ENCODE data around the gene GALNT2.

The GALNT2 gene

DNA sequence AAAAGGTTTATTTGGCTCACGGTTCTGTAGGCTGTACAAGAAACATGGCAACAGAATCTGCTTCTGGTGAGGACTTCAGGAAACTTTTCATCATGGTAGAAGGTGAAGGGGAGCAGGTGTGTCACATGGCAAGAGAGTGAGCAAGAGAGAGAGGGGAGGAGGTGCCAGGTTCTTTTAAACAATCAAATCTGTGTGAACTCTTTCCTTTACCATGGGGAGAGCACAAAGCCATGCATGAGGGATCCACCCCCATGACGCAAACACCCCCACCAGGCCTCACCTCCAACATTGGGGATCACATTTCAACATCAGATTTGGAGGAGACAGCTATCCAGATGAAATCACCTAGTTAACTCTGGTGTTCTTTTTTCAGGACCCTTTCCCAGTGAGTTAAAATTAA is 103.6 kb downstream of the GALNT2 start:
- DNase-seq = no peak

GRCh38 chr1:230171356-230172015 is 104.4 kb downstream of the GALNT2 start:
- DNase-seq = no peak

DNA sequence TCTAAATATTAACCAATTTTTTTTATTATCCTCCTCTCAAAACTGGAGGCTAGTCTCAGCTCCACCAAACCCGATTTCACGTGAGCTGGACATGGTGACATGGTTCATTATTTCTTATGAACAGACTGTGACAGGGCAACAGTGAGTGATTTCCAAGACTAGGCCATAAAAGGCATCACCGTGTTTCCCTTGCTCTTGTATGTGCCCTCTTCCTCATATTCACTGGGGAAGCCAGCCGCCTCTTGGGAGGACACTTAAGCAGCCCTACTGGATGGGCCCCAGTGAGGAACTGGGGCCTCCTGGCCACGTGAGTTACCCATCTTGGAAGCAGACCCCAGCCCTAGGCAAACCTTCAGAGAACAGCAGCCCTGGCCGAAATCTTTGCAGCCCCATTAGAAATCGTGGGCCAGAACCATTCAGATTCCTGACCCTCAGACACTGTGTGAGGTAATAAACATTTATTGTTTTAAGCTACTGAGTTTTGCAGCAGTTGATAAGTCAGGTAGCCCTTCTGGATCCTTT is 105.0 kb downstream of the GALNT2 start:
- no peak for DNase-seq

DNA sequence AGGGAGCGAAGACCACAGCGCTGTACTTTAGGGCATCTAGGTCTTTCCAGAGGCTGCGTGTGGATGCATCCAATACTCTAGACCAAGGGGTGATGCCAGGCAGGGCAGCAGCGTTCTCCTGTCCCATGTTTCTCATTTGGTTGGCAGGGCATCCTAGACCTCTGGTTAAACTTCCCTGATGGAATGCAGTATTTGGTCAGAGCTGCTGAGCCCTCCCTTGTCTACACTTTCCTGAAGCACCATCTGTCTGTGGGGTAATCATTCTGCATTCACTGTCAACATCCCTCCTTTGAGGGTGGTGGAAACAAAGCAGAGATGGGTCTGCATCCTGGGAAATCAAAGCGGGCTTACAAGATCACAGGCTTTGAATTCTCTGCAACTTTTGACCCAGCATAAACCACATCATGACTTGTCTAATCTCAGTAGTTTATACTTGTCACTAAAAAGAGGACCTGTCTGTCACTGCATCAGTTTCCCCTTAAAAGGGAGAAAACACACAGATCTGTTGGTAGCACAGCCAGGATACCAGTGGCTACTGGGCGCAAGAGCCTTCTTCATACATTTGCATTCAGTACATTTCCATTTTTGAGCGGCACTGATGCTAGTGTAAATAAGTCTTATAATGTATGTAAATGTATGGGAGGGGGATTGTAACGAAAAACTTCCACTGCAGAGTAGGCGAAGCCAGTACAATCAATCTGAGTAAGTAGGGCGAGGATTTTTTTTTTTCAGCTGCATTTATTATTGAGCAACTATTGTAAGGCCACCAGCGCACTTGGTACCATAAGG is 106.3 kb downstream of the GALNT2 start:
- DNase-seq = no peak

GRCh38 chr1:230174041-230174440 is 107.0 kb downstream of the GALNT2 start:
- DNase-seq = no peak

DNA sequence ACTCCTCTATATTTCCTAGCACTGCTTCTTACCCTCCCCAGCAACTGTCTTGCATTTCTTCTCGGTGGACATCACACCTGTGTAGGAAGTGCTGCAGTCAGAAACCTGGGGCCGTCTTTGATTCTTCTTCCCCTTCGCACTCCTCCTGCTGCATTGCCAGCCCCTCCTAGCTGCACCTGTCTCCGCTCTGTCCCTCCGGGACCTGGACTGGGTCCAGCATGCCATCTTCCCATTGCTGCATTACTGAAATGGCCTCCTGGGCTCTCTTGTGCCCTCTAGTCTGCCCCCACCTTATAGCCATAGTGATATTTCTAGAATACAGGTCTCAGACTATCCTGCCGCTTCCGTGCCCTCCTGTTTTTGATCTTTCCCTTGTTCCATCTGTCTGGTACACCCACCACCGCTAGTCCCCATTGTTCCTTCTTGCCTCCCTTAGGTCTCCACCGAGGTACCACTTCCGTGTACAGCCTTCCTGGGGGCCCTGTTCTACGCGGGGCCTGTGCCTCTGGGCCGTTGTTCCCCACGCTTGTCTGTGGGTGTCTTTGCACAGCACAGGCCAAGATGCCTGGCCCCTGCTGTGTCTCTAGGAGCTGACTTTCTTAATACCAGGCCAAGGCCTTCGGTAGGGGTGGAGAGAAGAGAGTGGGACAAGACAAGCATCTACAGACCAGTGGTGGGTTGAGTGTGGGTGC is 107.6 kb downstream of the GALNT2 start:
- no peak for DNase-seq

GRCh38 chr1:230175163-230175747 is 108.2 kb downstream of the GALNT2 start:
- no peak for DNase-seq

DNA sequence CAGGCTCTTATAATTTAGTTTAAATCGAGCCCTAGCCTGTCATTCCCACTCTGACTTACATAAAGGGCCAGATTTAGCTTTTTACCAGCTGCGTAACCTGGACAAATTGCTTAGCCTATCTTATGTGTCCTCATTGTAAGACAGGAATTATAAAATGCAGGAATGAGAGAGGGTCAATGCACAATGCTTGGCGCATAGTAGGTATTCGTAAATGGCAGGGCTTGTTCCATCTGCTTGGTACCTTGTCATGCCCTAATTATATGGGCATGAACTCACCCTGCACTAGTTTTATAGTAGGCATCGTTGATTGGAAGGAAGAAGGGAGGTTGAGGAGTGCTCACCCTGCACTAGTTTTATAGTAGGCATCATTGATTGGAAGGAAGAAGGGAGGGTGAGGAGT is 108.8 kb downstream of the GALNT2 start:
- DNase-seq = no peak

DNA sequence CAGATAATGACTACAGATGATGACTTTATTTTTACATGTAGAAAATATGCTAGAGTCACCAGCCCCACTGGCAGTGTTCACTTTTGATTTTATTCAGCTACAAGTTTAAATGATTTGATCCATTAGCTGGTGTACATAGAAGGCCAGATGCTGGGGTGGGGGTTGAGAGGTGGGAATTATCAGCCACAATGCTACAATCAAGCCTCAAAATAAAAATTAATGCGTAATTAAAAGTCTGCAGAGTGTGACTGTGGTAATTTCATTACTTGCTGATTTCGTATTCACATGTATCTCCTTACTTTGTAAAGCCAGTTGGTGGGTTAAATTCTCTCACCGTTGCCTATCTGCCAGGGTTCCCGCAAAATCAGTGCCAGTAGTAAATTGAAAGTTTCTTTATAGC is 109.3 kb downstream of the GALNT2 start:
- DNase-seq = no peak

GRCh38 chr1:230176871-230177411 is 109.9 kb downstream of the GALNT2 start:
- no peak for DNase-seq

DNA sequence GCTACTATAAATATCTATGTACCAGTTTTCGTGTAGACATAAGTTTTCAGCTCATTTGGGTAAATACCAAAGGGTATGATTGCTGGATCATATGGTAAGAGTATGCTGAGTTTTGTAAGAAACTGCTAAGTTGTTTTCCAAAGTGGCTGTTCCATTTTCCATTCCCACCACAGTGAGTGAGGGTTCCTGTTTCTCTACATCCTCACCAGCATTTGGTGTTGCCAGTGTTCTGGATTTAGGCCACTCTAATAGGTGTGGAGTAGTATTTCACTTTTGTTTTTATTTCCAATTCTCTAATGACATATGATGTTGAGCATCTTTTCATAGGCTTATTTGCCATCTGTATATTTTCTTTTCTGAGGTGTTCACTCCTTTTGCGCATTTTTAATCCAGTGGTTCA is 112.2 kb downstream of the GALNT2 start:
- DNase-seq = no peak

- no peak for DNase-seq
Observed at GRCh38 chr1:230185076-230186001, 118.3 kb downstream of the GALNT2 start.

GRCh38 chr1:230186003-230186863 is 119.2 kb downstream of the GALNT2 start:
- DNase-seq = no peak

- peak; percentile 21 for DNase-seq
Observed at GRCh38 chr1:230186874-230187273, 119.8 kb downstream of the GALNT2 start.

DNA sequence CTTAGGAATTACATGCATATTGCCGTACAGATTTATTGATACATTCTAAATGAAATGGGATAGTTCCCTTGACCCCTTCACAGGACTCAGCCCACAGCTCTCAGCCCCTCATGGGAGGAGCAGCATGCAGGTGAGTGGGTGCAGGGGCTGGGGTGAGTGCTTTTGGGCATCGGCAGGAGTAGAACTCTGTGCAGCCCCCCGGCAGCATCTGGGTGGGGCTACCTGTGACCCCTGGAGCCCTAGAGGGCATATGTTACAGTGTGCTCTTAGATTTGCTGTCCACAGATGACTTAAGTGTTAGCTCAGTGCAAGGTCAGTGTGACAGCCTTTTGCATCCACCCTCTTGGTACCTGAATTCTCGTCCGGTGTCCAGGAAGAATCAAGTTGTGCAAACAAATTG is 120.3 kb downstream of the GALNT2 start:
- no peak for DNase-seq

DNA sequence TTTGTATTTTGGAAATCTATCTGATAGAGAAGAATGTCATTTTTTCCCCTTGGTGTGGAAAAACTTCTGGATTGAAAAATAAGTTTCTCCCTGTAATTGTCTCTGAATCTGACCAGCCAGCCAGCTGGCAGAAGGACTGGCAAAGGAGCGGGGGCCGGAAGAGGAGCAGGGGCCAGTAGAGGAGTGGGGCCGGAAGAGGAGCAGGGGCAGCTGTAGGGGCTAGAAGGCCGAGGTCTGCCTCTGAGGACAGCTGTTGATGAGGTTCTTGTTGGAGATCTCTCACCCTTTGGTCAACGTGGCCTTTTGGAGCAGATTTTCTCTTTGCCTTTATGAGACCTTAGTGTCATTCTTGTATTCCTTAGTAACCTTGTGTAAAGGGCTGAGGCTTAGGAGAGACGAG is 121.8 kb downstream of the GALNT2 start:
- no peak for DNase-seq

GRCh38 chr1:230189341-230189740 is 122.3 kb downstream of the GALNT2 start:
- DNase-seq = no peak

DNA sequence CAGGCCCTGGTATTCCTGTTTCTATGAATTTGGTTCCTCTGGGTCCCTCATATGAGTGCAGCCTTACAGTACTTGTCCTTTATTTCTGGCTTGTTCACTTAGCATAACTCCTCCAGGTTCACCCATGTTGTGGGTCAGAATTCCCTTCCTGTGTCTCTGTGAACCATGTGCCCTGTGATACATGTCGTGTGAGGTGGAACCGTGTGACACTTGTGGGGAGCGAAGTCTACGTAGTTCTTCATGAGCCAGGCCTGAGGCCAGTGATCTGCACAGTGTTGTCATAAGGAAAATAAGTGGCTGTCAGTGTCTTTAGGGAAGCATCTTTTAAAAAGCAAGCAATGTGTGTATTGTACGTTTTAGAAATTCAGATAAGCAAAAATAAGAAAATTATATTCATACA is 122.8 kb downstream of the GALNT2 start:
- no peak for DNase-seq

DNA sequence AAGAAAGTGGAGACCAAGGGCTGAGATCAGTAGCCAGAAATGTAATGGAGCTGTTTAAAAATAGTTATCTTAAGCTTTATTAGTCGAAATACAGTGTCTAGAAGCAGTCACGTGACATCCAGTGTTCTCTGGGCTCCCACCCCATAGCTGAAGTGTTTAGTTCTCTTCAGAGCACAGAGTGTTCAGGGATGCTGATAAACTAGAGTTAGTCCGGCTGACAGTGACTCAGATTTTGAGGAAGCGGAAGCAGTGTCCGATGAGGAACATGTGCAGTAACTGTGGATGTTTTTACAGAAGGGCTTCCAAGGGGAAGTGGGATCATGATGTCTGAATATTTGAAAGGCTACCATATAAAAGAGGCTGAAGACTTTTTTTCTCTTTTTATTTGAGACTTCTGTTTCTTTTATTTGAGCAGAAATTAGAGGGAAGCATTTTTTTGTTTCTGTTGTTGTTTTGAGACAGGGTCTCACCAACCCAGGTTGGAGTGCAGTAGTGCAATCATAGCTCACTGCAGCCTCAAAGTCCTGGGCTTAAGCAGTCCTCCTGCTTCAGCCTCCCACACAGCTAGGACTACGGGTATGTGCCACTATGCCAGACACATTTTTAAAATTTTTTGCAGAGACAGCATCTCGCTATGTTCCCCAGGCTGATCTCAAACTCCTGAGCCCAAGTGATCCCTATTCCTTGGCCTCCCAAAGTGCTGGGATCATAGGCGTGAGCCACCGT is 124.2 kb downstream of the GALNT2 start:
- no peak for DNase-seq

DNA sequence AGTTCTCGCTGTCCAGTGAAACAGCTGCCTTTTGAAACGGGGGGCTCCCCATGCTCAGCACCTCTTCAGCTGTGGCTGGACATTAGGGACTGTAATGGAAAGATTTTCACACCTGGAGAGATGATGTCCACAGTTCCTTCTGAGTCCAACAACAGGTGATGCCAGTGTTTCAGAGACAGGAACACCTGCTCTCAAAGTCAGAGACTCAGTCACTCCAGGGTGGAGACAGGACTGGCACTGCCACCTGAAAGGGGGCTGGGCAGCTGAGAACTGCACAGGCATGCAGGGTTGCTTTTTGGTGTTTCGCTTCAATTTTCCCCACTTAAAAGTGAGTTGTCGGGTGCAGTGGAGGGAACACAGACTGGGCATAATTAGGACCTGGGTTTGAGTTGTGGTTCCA is 124.8 kb downstream of the GALNT2 start:
- no peak for DNase-seq

All from CD4-positive, alpha-beta T cell treated with Interleukin-10 for 1 hour (primary cell).